ENCODE data around the gene MYO5B. TPM values are rescaled to one million over a fixed set of nuclear protein-coding genes. Genes with fewer than 3 reads are reported as not detected.

MYO5B gene
- total RNA-seq, 2 experiments from 2014 or later, result not detected

DNA sequence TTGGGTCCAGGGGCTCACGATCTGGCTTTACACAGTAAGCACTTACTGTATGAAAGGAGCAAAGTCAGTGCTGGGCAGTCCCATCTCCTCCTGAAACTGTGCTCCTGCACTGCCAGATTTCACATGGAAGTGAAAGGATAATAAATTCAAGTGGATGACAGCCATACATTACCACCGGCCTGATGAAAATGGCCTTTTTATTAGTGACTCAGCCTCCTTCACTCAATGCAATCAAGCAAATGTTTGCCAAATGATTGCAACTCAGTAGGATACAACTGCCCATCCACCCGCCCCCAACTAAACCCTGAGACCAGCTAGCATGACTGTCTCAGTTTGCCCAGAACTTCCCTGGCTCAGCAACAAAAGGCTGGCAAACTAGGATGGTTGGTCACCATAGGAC lies 77.1 kb downstream of the MYO5B start:
- Mint-ChIP-seq H3K9me3 (no peaks in the 10 kb centered on the region), H3K4me3 (no peak overlapping the region), H3K27ac (no peak overlapping the region), H3K36me3 (ENCODE audit: low read depth) (no peaks in the 10 kb centered on the region), H3K4me1 (ENCODE audit: low read depth) (no peaks in the 10 kb centered on the region), H3K27me3 (peaks cover 22% of the 10 kb centered on the region)
- no peaks in the 10 kb centered on the region for H3K27me3 ChIP-seq (ENCODE audit: control insufficient read depth in 1 of 2, insufficient read depth in 2 of 2, low read length in 2 of 2)
- ATAC-seq (ENCODE audit: poor library complexity) (no peak), DNase-seq (no peak)
- TF ChIP-seq, protein P1, sequence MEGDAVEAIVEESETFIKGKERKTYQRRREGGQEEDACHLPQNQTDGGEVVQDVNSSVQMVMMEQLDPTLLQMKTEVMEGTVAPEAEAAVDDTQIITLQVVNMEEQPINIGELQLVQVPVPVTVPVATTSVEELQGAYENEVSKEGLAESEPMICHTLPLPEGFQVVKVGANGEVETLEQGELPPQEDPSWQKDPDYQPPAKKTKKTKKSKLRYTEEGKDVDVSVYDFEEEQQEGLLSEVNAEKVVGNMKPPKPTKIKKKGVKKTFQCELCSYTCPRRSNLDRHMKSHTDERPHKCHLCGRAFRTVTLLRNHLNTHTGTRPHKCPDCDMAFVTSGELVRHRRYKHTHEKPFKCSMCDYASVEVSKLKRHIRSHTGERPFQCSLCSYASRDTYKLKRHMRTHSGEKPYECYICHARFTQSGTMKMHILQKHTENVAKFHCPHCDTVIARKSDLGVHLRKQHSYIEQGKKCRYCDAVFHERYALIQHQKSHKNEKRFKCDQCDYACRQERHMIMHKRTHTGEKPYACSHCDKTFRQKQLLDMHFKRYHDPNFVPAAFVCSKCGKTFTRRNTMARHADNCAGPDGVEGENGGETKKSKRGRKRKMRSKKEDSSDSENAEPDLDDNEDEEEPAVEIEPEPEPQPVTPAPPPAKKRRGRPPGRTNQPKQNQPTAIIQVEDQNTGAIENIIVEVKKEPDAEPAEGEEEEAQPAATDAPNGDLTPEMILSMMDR (IDR thresholded peaks at IDR 0.05), result no peak
- no peak overlapping the region for H3K27ac ChIP-seq (ENCODE audit: low read depth in 1 of 2, low read length in 2 of 2)
- no peaks in the 10 kb centered on the region for H3K9me3 ChIP-seq (ENCODE audit: control insufficient read depth in 1 of 2, insufficient read depth in 1 of 2, low read length in 2 of 2)
- POLR2A ChIA-PET, result no interaction called here
- intact Hi-C loops (cut with DNase I, micrococcal nuclease), result no loop called here
- H3K36me3 ChIP-seq (ENCODE audit: insufficient read depth, low read length), result no peaks in the 10 kb centered on the region
- no peak overlapping the region for H3K4me3 ChIP-seq (ENCODE audit: low read length)
- CTCF ChIA-PET, result no interaction called here
- no peaks in the 10 kb centered on the region for H3K4me1 ChIP-seq (ENCODE audit: insufficient read depth, low read length)

DNA sequence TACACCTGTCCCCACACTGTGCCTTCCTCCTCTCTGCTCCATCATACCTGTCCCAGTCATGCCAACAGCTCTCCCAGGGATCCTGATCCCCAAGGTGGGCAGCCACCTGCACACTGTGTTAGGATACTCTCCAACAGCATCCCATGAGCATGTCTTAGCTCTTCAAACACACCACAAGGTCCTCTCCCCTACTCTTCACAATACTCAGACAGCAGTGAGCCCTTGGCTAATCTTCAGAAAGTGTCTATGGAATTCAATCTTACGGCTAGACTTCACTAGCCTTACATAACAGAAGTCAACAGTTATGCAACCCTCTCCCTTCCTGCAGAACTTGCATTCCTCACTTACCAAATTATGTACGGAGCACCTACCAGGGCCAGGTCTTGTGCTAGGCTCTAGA lies 79.9 kb downstream of the MYO5B start:
- Mint-ChIP-seq H3K27ac (no peak overlapping the region), H3K36me3 (ENCODE audit: low read depth) (no peaks in the 10 kb centered on the region), H3K4me1 (ENCODE audit: low read depth) (no peaks in the 10 kb centered on the region), H3K9me3 (no peaks in the 10 kb centered on the region), H3K4me3 (no peak overlapping the region), H3K27me3 (peaks cover 31% of the 10 kb centered on the region)
- DNase-seq (no peak), ATAC-seq (ENCODE audit: poor library complexity) (no peak)
- Histone ChIP-seq H3K36me3 (ENCODE audit: insufficient read depth, low read length) (no peaks in the 10 kb centered on the region), H3K9me3 (ENCODE audit: control insufficient read depth in 1 of 2, insufficient read depth in 1 of 2, low read length in 2 of 2) (no peaks in the 10 kb centered on the region), H3K4me3 (ENCODE audit: low read length) (no peak overlapping the region), H3K27ac (ENCODE audit: low read depth in 1 of 2, low read length in 2 of 2) (no peak overlapping the region), H3K4me1 (ENCODE audit: insufficient read depth, low read length) (no peaks in the 10 kb centered on the region), H3K27me3 (ENCODE audit: control insufficient read depth in 1 of 2, insufficient read depth in 2 of 2, low read length in 2 of 2) (no peaks in the 10 kb centered on the region)
- TF ChIP-seq, protein P1 (IDR thresholded peaks at IDR 0.05), result no peak
- ChIA-PET POLR2A (no interaction called here), CTCF (no interaction called here)
- intact Hi-C loops (cut with DNase I, micrococcal nuclease), result no loop called here

DNA sequence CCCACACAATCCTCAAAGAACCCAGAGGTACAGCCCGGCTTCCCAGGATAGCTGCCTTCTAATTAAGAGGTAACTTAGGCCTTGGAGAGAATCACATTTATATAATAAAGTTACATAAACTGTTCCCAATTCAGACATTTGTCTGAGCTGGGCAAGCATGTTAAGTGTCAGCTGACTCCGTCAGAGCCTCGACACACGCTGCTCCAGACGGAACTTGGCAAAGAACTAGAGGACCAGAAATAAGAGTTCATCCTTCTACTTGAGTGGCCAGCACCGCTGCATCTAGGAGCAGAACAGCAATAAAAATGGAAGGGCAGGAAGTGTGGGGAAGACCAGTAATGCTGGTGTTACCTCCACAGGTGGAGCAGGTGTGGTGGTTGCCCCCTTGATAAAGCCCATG lies 80.5 kb downstream of the MYO5B start:
- Histone ChIP-seq H3K4me3 (ENCODE audit: low read length) (no peak overlapping the region), H3K4me1 (ENCODE audit: insufficient read depth, low read length) (no peaks in the 10 kb centered on the region), H3K9me3 (ENCODE audit: control insufficient read depth in 1 of 2, insufficient read depth in 1 of 2, low read length in 2 of 2) (no peaks in the 10 kb centered on the region), H3K36me3 (ENCODE audit: insufficient read depth, low read length) (no peaks in the 10 kb centered on the region), H3K27ac (ENCODE audit: low read depth in 1 of 2, low read length in 2 of 2) (no peak overlapping the region), H3K27me3 (ENCODE audit: control insufficient read depth in 1 of 2, insufficient read depth in 2 of 2, low read length in 2 of 2) (no peaks in the 10 kb centered on the region)
- intact Hi-C loops (cut with DNase I, micrococcal nuclease), result no loop called here
- ATAC-seq (ENCODE audit: poor library complexity) (no peak), DNase-seq (no peak)
- Mint-ChIP-seq H3K9me3 (no peaks in the 10 kb centered on the region), H3K4me1 (ENCODE audit: low read depth) (no peaks in the 10 kb centered on the region), H3K4me3 (no peak overlapping the region), H3K36me3 (ENCODE audit: low read depth) (no peaks in the 10 kb centered on the region), H3K27ac (no peak overlapping the region), H3K27me3 (peaks cover 36% of the 10 kb centered on the region)
- POLR2A ChIA-PET, result no interaction called here
- TF ChIP-seq, protein P1 (IDR thresholded peaks at IDR 0.05), result no peak
- CTCF ChIA-PET, result no interaction called here
